Measurements from ENCODE around the gene MED12L.

Gene MED12L

DNA sequence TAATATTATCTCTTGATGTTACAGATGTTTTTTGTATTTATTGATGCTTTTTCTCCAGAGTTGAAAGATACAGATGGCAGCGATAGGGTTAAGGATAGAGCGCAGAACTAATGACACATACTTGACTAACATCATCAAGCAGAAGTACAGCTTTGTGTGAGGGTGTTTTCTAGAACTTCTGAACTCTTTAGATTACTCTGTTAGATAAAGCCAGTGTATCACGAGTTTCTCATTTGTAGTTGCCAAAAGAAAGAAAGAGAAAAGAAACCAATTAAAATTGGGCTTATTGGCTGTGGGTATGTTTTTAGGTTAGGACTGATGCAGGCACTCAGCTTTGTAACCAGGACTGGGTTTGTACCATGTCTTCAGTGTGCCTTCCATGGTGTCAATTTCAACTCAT, 124.2 kb downstream of the MED12L start:
- TF ChIP-seq CTCF (conservative IDR thresholded peaks at IDR 0.05; ENCODE audit: low read depth, low read length), result no peak
- H3K9ac ChIP-seq, result no peak overlapping the region

DNA sequence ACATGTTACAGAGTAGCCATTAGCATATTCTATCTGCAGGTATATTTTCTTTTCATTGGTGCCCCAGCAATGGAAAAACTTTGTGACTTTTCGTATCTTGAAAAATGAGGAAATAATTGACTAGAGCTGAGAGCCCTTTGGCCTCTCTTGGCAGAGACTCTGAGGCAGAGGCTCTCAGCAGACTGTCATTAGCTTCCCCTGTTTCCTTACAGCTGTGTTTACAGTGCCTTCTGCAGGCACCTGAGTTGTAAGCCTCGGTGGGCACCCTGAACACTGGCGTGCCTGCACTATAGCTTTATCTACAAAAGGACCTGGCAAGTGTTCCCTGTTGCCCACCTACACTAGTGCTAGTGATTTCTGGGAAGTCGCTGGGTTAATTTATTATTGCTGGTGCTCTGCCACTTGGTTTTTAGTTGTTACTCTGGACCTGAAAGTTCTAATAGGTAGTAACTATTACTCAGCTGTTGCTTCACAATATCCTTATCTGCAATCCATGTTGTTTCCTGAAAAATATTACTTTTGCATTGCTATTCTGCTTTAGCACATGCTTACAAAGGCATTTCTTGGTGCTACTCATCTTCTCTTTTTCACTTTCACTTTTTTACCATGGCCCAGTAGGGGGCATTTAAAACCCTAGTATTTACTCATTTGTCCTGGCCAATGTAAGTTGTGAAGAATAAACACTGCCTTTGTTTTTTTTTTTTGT, 125.4 kb downstream of the MED12L start:
- no peak overlapping the region for H3K9ac ChIP-seq
- no peak overlapping the region for H3K4me2 ChIP-seq
- H4K20me1 ChIP-seq (ENCODE audit: insufficient read depth), result no peaks in the 10 kb centered on the region
- peaks cover 12% of the 10 kb centered on the region for H3K4me1 ChIP-seq (ENCODE audit: low read depth, poor library complexity, severe bottlenecking)
- no peaks in the 10 kb centered on the region for H3K79me2 ChIP-seq (ENCODE audit: insufficient read depth, low read depth)
- H3K27me3 ChIP-seq (ENCODE audit: insufficient read depth, low read depth), result no peaks in the 10 kb centered on the region
- H3K27ac ChIP-seq, result no peak overlapping the region
- no peak overlapping the region for H2AFZ ChIP-seq (ENCODE audit: low read depth)
- no peak overlapping the region for H3K4me3 ChIP-seq (IDR thresholded peaks at IDR 0.05; ENCODE audit: insufficient read depth, low read depth, low read length)
- no peak for TF ChIP-seq CTCF (conservative IDR thresholded peaks at IDR 0.05; ENCODE audit: low read depth, low read length)
- H3K36me3 ChIP-seq (ENCODE audit: insufficient read depth), result no peaks in the 10 kb centered on the region

More for the DNA sequence above, 124.2 kb downstream of the MED12L start:
- Histone ChIP-seq H3K4me3 (IDR thresholded peaks at IDR 0.05; ENCODE audit: insufficient read depth, low read depth, low read length) (no peak overlapping the region), H3K27ac (no peak overlapping the region), H3K79me2 (ENCODE audit: insufficient read depth, low read depth) (no peaks in the 10 kb centered on the region), H3K36me3 (ENCODE audit: insufficient read depth) (no peaks in the 10 kb centered on the region), H3K4me2 (no peak overlapping the region), H4K20me1 (ENCODE audit: insufficient read depth) (no peaks in the 10 kb centered on the region), H3K27me3 (ENCODE audit: insufficient read depth, low read depth) (no peaks in the 10 kb centered on the region), H3K4me1 (ENCODE audit: low read depth, poor library complexity, severe bottlenecking) (peaks cover 24% of the 10 kb centered on the region), H2AFZ (ENCODE audit: low read depth) (no peak overlapping the region)

DNA sequence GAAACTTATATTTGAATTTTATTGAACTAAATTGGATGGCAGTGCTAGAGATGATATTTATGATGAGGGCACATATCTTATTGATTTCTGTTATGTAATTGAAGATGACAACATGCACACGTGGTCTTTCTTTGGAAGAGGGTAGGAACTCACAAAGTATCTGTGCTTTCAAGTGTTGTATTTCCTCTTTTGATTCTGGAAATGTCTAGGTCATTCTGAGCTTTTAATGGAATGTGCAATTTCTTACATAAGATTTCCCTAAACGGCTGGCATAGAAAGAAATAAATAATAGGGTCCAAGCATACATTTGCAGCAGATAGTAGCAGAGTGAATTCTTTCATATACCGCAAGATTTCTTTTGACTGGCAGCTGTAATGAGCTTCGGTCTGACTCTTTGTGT, 127.7 kb downstream of the MED12L start:
- no peak overlapping the region for H3K4me2 ChIP-seq
- no peak overlapping the region for H3K27ac ChIP-seq
- H3K4me3 ChIP-seq (IDR thresholded peaks at IDR 0.05; ENCODE audit: insufficient read depth, low read depth, low read length), result no peak overlapping the region
- H4K20me1 ChIP-seq (ENCODE audit: insufficient read depth), result no peaks in the 10 kb centered on the region
- H2AFZ ChIP-seq (ENCODE audit: low read depth), result no peak overlapping the region
- TF ChIP-seq CTCF (conservative IDR thresholded peaks at IDR 0.05; ENCODE audit: low read depth, low read length), result no peak
- H3K27me3 ChIP-seq (ENCODE audit: insufficient read depth, low read depth), result no peaks in the 10 kb centered on the region
- no peaks in the 10 kb centered on the region for H3K79me2 ChIP-seq (ENCODE audit: insufficient read depth, low read depth)
- H3K4me1 ChIP-seq (ENCODE audit: low read depth, poor library complexity, severe bottlenecking), result peaks cover 8% of the 10 kb centered on the region
- H3K9ac ChIP-seq, result no peak overlapping the region
- H3K36me3 ChIP-seq (ENCODE audit: insufficient read depth), result no peaks in the 10 kb centered on the region

GRCh38 chr3:151213881-151214280, 128.4 kb downstream of the MED12L start:
- H3K4me2 ChIP-seq, result no peak overlapping the region
- H4K20me1 ChIP-seq (ENCODE audit: insufficient read depth), result no peaks in the 10 kb centered on the region
- peaks cover 8% of the 10 kb centered on the region for H3K4me1 ChIP-seq (ENCODE audit: low read depth, poor library complexity, severe bottlenecking)
- H3K27me3 ChIP-seq (ENCODE audit: insufficient read depth, low read depth), result no peaks in the 10 kb centered on the region
- no peak overlapping the region for H3K4me3 ChIP-seq (IDR thresholded peaks at IDR 0.05; ENCODE audit: insufficient read depth, low read depth, low read length)
- H3K9ac ChIP-seq, result no peak overlapping the region
- H3K27ac ChIP-seq, result no peak overlapping the region
- H2AFZ ChIP-seq (ENCODE audit: low read depth), result no peak overlapping the region
- no peaks in the 10 kb centered on the region for H3K36me3 ChIP-seq (ENCODE audit: insufficient read depth)
- H3K79me2 ChIP-seq (ENCODE audit: insufficient read depth, low read depth), result no peaks in the 10 kb centered on the region
- no peak for TF ChIP-seq CTCF (conservative IDR thresholded peaks at IDR 0.05; ENCODE audit: low read depth, low read length)
